Ramos (cell line): Measurements from ENCODE around the gene TGM5.

ENCODE experiments used
- in situ Hi-C: fragments of 300-500 bp; cut with MboI; formaldehyde crosslinking; loops from one replicate; pipeline ENCODE4 v1.14.3; 2022; ENCODE audit warnings: low sequenced_read_pairs; ENCODE audit not compliant: unreplicated experiment

The TGM5 gene

GRCh38 chr15:43266834-43267233 is at the start of gene TGM5:
Gene TGM5, minus strand, starts transcription at chr15:43266928. Its CDS starts 79 bp downstream, at chr15:43266849.
- in situ Hi-C loops = no loop called here

GRCh38 chr15:43314171-43314570 is 47.4 kb upstream of the TGM5 start:
- in situ Hi-C loops = no loop called here

- in situ Hi-C loops = no loop called here
Observed at GRCh38 chr15:43312378-43312777, 45.6 kb upstream of the TGM5 start.

GRCh38 chr15:43302205-43302817 is 35.6 kb upstream of the TGM5 start, which contains the start of gene TGM7:
Gene TGM7, minus strand, starts transcription at chr15:43302255.
- in situ Hi-C loops = no loop called here

GRCh38 chr15:43299884-43300283 is 33.2 kb upstream of the TGM5 start:
- in situ Hi-C loops = no loop called here

- in situ Hi-C loops = no loop called here
Observed at GRCh38 chr15:43299411-43299810, 32.7 kb upstream of the TGM5 start.

- in situ Hi-C loops = no loop called here
Observed at GRCh38 chr15:43294091-43294706, 27.5 kb upstream of the TGM5 start.

- in situ Hi-C loops = no loop called here
Observed at GRCh38 chr15:43293432-43293831, 26.7 kb upstream of the TGM5 start.

GRCh38 chr15:43292375-43293078 is 25.8 kb upstream of the TGM5 start:
- in situ Hi-C loops = no loop called here

GRCh38 chr15:43289656-43290055 is 22.9 kb upstream of the TGM5 start:
- in situ Hi-C loops = loop anchor here (10.0 kb wide), 1 partner anchor 575 kb away; no protein-coding TSS in a partner anchor

- in situ Hi-C loops = loop anchor here (10.0 kb wide), 1 partner anchor 572 kb away; no protein-coding TSS in a partner anchor
Observed at GRCh38 chr15:43287254-43287653, 20.5 kb upstream of the TGM5 start.

- in situ Hi-C loops = loop anchor here (10.0 kb wide), 1 partner anchor 571 kb away; no protein-coding TSS in a partner anchor
Observed at GRCh38 chr15:43286074-43286473, 19.3 kb upstream of the TGM5 start.

- in situ Hi-C loops = loop anchor here (10.0 kb wide), 1 partner anchor 571 kb away; no protein-coding TSS in a partner anchor
Observed at GRCh38 chr15:43285609-43286037, 18.9 kb upstream of the TGM5 start.

- in situ Hi-C loops = loop anchor here (10.0 kb wide), 1 partner anchor 569 kb away; no protein-coding TSS in a partner anchor
Observed at GRCh38 chr15:43283526-43283925, 16.8 kb upstream of the TGM5 start.

- in situ Hi-C loops = loop anchor here (10.0 kb wide), 1 partner anchor 567 kb away; no protein-coding TSS in a partner anchor
Observed at GRCh38 chr15:43281926-43282602, 15.3 kb upstream of the TGM5 start.

- in situ Hi-C loops = loop anchor here (10.0 kb wide), 1 partner anchor 566 kb away; no protein-coding TSS in a partner anchor
Observed at GRCh38 chr15:43280996-43281395, 14.3 kb upstream of the TGM5 start.

- in situ Hi-C loops = no loop called here
Observed at GRCh38 chr15:43279496-43279895, 12.8 kb upstream of the TGM5 start.

- in situ Hi-C loops = no loop called here
Observed at GRCh38 chr15:43278869-43279268, 12.1 kb upstream of the TGM5 start.

GRCh38 chr15:43277901-43278300 is 11.2 kb upstream of the TGM5 start:
- in situ Hi-C loops = no loop called here

GRCh38 chr15:43277231-43277823 is 10.6 kb upstream of the TGM5 start:
- in situ Hi-C loops = no loop called here
